ENCODE measurements around the gene VCL.
A peak's percentile ranks its signal among the peaks of the same experiment; 100 is the strongest.
"Not testable (repeated sequence)": the region's sequence is repeated elsewhere in the genome, so short reads cannot be mapped to it uniquely, and the experiment has no call there.

Gene VCL

DNA sequence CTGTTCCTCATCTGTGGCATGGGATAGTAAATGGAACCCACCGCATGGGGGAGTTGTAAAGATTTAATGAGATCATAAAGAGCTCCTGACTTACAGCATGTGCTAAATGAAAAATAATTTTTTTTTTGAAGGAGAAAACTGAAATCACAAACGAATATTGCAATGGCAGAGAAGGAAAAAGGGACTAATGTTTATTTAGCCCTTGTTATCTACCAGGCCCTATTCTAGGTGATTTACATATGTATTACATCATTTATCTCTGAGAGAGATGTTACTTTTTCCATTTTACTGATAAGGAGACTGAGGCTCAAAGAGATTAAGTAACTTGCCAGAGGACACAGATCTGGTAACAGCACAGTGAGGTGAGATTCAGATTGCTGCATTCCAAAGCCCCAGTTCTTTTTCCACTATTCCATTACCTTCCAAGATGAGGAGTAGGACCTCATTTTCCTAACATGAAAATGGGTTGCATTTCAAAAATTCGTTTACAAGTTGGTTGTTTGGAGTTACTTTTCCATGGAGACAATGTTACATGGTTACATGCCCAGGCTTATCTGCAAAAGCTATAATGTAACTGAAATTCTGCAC lies 28.6 kb downstream of the VCL start:
- no peak overlapping the region for H2AFZ ChIP-seq (ENCODE audit: low read depth, low read length, severe bottlenecking)
- no peaks in the 10 kb centered on the region for H3K36me3 ChIP-seq (ENCODE audit: low read length)
- no peak overlapping the region for H3K27ac ChIP-seq (ENCODE audit: low read depth, low read length)
- no peak overlapping the region for H3K4me2 ChIP-seq (ENCODE audit: low read depth, low read length, poor library complexity, severe bottlenecking)
- no peak overlapping the region for H3K9ac ChIP-seq (ENCODE audit: low read length)
- H4K20me1 ChIP-seq (ENCODE audit: low read depth, low read length), result no peaks in the 10 kb centered on the region
- H3F3A ChIP-seq (ENCODE audit: insufficient read depth), result no peaks in the 10 kb centered on the region
- TF ChIP-seq, protein P1, sequence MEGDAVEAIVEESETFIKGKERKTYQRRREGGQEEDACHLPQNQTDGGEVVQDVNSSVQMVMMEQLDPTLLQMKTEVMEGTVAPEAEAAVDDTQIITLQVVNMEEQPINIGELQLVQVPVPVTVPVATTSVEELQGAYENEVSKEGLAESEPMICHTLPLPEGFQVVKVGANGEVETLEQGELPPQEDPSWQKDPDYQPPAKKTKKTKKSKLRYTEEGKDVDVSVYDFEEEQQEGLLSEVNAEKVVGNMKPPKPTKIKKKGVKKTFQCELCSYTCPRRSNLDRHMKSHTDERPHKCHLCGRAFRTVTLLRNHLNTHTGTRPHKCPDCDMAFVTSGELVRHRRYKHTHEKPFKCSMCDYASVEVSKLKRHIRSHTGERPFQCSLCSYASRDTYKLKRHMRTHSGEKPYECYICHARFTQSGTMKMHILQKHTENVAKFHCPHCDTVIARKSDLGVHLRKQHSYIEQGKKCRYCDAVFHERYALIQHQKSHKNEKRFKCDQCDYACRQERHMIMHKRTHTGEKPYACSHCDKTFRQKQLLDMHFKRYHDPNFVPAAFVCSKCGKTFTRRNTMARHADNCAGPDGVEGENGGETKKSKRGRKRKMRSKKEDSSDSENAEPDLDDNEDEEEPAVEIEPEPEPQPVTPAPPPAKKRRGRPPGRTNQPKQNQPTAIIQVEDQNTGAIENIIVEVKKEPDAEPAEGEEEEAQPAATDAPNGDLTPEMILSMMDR (IDR thresholded peaks at IDR 0.05; ENCODE audit: insufficient read depth, low read length, poor library complexity, severe bottlenecking), result peak; percentile 10
- TF ChIP-seq EZH2phosphoT487 (conservative IDR thresholded peaks at IDR 0.05; ENCODE audit: low read length), result no peak
- H3K9me3 ChIP-seq (ENCODE audit: insufficient read depth, low read length), result no peaks in the 10 kb centered on the region
- H3K79me2 ChIP-seq (ENCODE audit: insufficient read depth, low read length), result peaks cover 12% of the 10 kb centered on the region
- no peaks in the 10 kb centered on the region for H3K27me3 ChIP-seq (ENCODE audit: low read length)
- no peaks in the 10 kb centered on the region for H3K9me2 ChIP-seq (replicated peaks; ENCODE audit: insufficient read depth, low read length)
- no peak overlapping the region for H3K4me3 ChIP-seq (ENCODE audit: insufficient read depth, low read length, poor library complexity, severe bottlenecking)

DNA sequence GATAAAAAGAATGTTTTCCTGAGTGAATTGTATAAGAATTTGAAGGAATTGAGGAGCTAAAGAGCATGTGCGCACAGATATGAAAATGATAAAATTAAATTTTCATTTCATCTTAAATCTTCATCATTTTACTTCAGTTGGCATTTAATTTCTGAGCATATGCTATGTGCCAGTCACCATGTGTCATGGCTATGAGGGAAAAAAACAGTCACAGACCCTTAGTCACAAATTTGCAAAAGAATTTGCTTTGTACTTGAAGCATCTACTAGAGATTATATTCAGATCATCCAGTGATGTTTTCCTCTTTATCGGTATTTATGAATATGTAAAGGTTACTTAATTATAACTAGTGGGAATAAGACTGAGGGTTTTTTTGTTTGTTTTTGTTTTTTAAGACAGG lies 29.8 kb downstream of the VCL start:
- no peak for TF ChIP-seq EZH2phosphoT487 (conservative IDR thresholded peaks at IDR 0.05; ENCODE audit: low read length)
- TF ChIP-seq, protein P1 (IDR thresholded peaks at IDR 0.05; ENCODE audit: insufficient read depth, low read length, poor library complexity, severe bottlenecking), result no peak
- Histone ChIP-seq H3K9me3 (ENCODE audit: insufficient read depth, low read length) (no peaks in the 10 kb centered on the region), H4K20me1 (ENCODE audit: low read depth, low read length) (no peaks in the 10 kb centered on the region), H3K9ac (ENCODE audit: low read length) (no peak overlapping the region), H3K9me2 (replicated peaks; ENCODE audit: insufficient read depth, low read length) (no peaks in the 10 kb centered on the region), H3K27ac (ENCODE audit: low read depth, low read length) (no peak overlapping the region), H3K79me2 (ENCODE audit: insufficient read depth, low read length) (peaks cover 12% of the 10 kb centered on the region), H2AFZ (ENCODE audit: low read depth, low read length, severe bottlenecking) (no peak overlapping the region), H3F3A (ENCODE audit: insufficient read depth) (no peaks in the 10 kb centered on the region), H3K4me3 (ENCODE audit: insufficient read depth, low read length, poor library complexity, severe bottlenecking) (no peak overlapping the region), H3K27me3 (ENCODE audit: low read length) (no peaks in the 10 kb centered on the region), H3K4me2 (ENCODE audit: low read depth, low read length, poor library complexity, severe bottlenecking) (no peak overlapping the region), H3K36me3 (ENCODE audit: low read length) (no peaks in the 10 kb centered on the region)

DNA sequence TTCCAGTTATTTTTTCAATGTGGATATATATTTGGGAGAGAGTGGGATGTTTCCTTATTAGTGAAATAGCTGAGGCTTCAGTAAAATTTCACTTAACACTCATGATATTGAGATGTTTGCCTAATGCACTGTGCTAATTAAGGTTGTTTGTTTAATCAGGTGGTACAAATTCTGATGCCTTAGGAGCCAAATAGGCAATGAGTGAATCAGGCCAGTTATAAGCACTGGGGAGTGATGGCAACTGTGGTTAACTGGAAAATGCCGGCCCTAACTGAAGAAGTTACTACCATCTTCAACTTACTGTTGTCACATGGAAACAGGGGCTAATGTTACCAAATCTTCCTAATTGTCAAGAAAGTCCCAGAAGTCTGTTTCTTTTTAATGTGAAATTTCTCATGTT lies 32.0 kb downstream of the VCL start:
- H3K4me2 ChIP-seq (ENCODE audit: low read depth, low read length, poor library complexity, severe bottlenecking), result no peak overlapping the region
- H3K9ac ChIP-seq (ENCODE audit: low read length), result no peak overlapping the region

DNA sequence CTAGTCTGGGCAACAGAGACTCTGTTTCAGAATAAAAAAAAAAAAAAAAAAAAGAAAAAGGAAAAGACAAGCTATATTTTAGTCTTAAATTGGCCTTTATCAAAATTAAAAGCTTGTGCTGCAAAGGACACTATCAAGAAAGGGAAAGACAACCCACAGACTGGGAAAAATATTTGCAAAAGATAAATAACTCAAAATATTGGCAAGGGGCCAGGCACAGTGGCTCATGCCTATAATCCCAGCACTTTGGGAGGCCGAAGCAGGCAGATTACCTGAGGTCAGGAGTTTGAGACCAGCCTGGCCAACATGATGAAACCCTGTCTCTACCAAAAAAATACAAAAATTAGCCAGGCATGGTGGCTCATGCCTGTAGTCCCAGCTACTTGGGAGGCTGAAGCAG lies 34.3 kb downstream of the VCL start:
- H3K4me3 ChIP-seq (ENCODE audit: insufficient read depth, low read length, poor library complexity, severe bottlenecking); H3F3A ChIP-seq (ENCODE audit: insufficient read depth); H3K79me2 ChIP-seq (ENCODE audit: insufficient read depth, low read length); H4K20me1 ChIP-seq (ENCODE audit: low read depth, low read length); H3K27ac ChIP-seq (ENCODE audit: low read depth, low read length); H3K9me3 ChIP-seq (ENCODE audit: insufficient read depth, low read length); H3K36me3 ChIP-seq (ENCODE audit: low read length); H3K27me3 ChIP-seq (ENCODE audit: low read length); H3K4me2 ChIP-seq (ENCODE audit: low read depth, low read length, poor library complexity, severe bottlenecking); H3K9me2 ChIP-seq (replicated peaks; ENCODE audit: insufficient read depth, low read length); H2AFZ ChIP-seq (ENCODE audit: low read depth, low read length, severe bottlenecking); H3K9ac ChIP-seq (ENCODE audit: low read length): not testable (repeated sequence)

More for the DNA sequence above, 32.0 kb downstream of the VCL start:
- Histone ChIP-seq H3K36me3 (ENCODE audit: low read length) (no peaks in the 10 kb centered on the region), H2AFZ (ENCODE audit: low read depth, low read length, severe bottlenecking) (no peak overlapping the region), H3K27ac (ENCODE audit: low read depth, low read length) (no peak overlapping the region), H3K27me3 (ENCODE audit: low read length) (no peaks in the 10 kb centered on the region), H4K20me1 (ENCODE audit: low read depth, low read length) (no peaks in the 10 kb centered on the region), H3F3A (ENCODE audit: insufficient read depth) (peaks cover 2% of the 10 kb centered on the region), H3K9me3 (ENCODE audit: insufficient read depth, low read length) (no peaks in the 10 kb centered on the region), H3K4me3 (ENCODE audit: insufficient read depth, low read length, poor library complexity, severe bottlenecking) (no peak overlapping the region), H3K79me2 (ENCODE audit: insufficient read depth, low read length) (peaks cover 12% of the 10 kb centered on the region), H3K9me2 (replicated peaks; ENCODE audit: insufficient read depth, low read length) (no peaks in the 10 kb centered on the region)
- TF ChIP-seq, protein P1 (IDR thresholded peaks at IDR 0.05; ENCODE audit: insufficient read depth, low read length, poor library complexity, severe bottlenecking), result no peak
- TF ChIP-seq EZH2phosphoT487 (conservative IDR thresholded peaks at IDR 0.05; ENCODE audit: low read length), result no peak
